Right lobe of liver (tissue), 4 donors: ENCODE results near the gene VRK1.

Source experiments
- CTCF ChIP-seq, 4 donors: fragments of 200-600 bp in 3 of 4; fragments of 450-650 bp in 1 of 4; IDR thresholded peaks; one replicate each; pipeline versions ENCODE4 v1.5.1 to v1.8.0; 2016 to 2022; ENCODE audit warnings: antibody characterized with exemption in 4 of 4, mild to moderate bottlenecking in 2 of 4
- POLR2A ChIP-seq: fragments of 450-650 bp; IDR thresholded peaks from one replicate; pipeline ENCODE4 v1.6.1; 2017; ENCODE audit warnings: antibody characterized with exemption, mild to moderate bottlenecking
- donor health status: DM: no; HTN: no; CAD: no.
- donor health status: DM: no; HTN: no; CAD: no.
- donor health status: DM: no; HTN: yes; CAD: no.

GRCh38 chr14:96903444-96904023 lies 106.4 kb downstream of the VRK1 start:
- TF ChIP-seq POLR2A, result no peak
- TF ChIP-seq CTCF (IDR thresholded peaks at IDR 0.05), result no peak
